Activated T-cell treated with anti-CD3 and anti-CD28 coated beads, Interleukin-2, amount 50 U/mL, for 4 hours (primary cell): ENCODE results near the gene UBR1. TPM values are rescaled to one million over a fixed set of nuclear protein-coding genes. Genes with fewer than 3 reads are reported as not detected.
"Not testable (repeated sequence)": the region's sequence is repeated elsewhere in the genome, so short reads cannot be mapped to it uniquely, and the experiment has no call there.

Experiments
- ATAC-seq, 2 donors: fragments of 200-7000 bp; cut with Tn5 transposase; one replicate each; pipeline ENCODE4 v1.10.0; 2021
- DNase-seq: peaks from one replicate; pipeline ENCODE4 v3.0.0-alpha.2; 2020
- H3K27me3 Mint-ChIP-seq: one replicate; pipeline ENCODE4 v1.8.0; 2021; ENCODE audit warnings: low read depth, mixed read lengths
- H3K36me3 Mint-ChIP-seq: one replicate; pipeline ENCODE4 v1.8.0; 2022; ENCODE audit warnings: mixed read lengths; ENCODE audit not compliant: insufficient read depth
- H3K4me1 Mint-ChIP-seq: one replicate; pipeline ENCODE4 v1.8.0; 2021; ENCODE audit warnings: low read depth, mixed read lengths
- H3K4me3 Mint-ChIP-seq: one replicate; pipeline ENCODE4 v1.8.0; 2021; ENCODE audit warnings: mild to moderate bottlenecking, moderate library complexity, mixed read lengths
- H3K9me3 Mint-ChIP-seq: one replicate; pipeline ENCODE4 v1.8.0; 2021; ENCODE audit warnings: mixed read lengths
- total RNA-seq, 3 donors: library from RNA; stranded (reverse); gene quantifications; one replicate each; pipeline ENCODE4 v1.2.1, GENCODE V29; 2021

Gene UBR1
- total RNA-seq, 3 donors from 2014 or later: 23.5 to 27.8 (median 24.8) TPM

GRCh38 chr15:42911058-42911592 lies 194.7 kb downstream of the UBR1 start:
- no peaks in the 10 kb centered on the region for H3K9me3 Mint-ChIP-seq
- H3K27me3 Mint-ChIP-seq: no peaks in the 10 kb centered on the region
- H3K36me3 Mint-ChIP-seq: peaks cover 5% of the 10 kb centered on the region
- ATAC-seq (no peak), DNase-seq (no peak)
- peaks cover 27% of the 10 kb centered on the region for H3K4me1 Mint-ChIP-seq
- no peak overlapping the region for H3K4me3 Mint-ChIP-seq

DNA sequence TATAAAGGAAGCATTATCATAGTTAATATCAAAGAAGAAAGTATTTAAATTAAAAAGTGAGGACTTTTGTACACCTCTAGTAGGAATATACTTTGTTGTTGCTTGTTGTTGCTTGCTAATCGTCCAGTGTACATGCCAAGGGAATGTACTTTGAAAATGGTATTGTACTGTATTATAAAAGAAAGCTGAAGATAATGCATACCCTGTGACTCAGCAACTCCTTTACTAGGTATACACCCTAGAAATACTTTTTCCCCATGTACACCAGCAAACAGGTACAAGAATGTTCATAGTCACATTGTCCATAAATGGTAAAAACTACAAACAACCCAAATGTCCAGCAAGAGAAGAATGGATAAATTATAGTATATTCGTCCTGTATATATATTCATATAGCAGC lies 197.3 kb downstream of the UBR1 start:
- ATAC-seq: no peak

GRCh38 chr15:42903388-42904324 lies 202.2 kb downstream of the UBR1 start:
- Mint-ChIP-seq H3K36me3 (peaks cover 5% of the 10 kb centered on the region), H3K4me3 (no peak overlapping the region), H3K9me3 (no peaks in the 10 kb centered on the region), H3K4me1 (peaks cover 15% of the 10 kb centered on the region), H3K27me3 (no peaks in the 10 kb centered on the region)
- ATAC-seq: no peak
- DNase-seq: no peak

More for the DNA sequence above, 197.3 kb downstream of the UBR1 start:
- DNase-seq: no peak
- peaks cover 5% of the 10 kb centered on the region for H3K36me3 Mint-ChIP-seq
- no peaks in the 10 kb centered on the region for H3K27me3 Mint-ChIP-seq
- H3K9me3 Mint-ChIP-seq: no peaks in the 10 kb centered on the region
- no peak overlapping the region for H3K4me3 Mint-ChIP-seq
- H3K4me1 Mint-ChIP-seq: peaks cover 19% of the 10 kb centered on the region

- not testable (repeated sequence) for ATAC-seq, H3K4me3 Mint-ChIP-seq, H3K9me3 Mint-ChIP-seq, DNase-seq, H3K4me1 Mint-ChIP-seq, H3K27me3 Mint-ChIP-seq
- H3K36me3 Mint-ChIP-seq: peaks cover 11% of the 10 kb centered on the region
These were observed 211.9 kb downstream of the UBR1 start for GRCh38 chr15:42893911-42894310.

Other genes starting within 250 kb of the UBR1 start
- 1 to 10 TPM; 5.9 to 7.7 (median 7.1) TPM for gene TTBK2, start 185.3 kb downstream of the UBR1 start, total RNA-seq
- 10 to 100 TPM in 1 of 3 donors, 1 to 10 TPM in 2; 7.9 to 10.5 (median 9.4) TPM for gene TMEM62, start 27.5 kb upstream of the UBR1 start, total RNA-seq
- 10 to 100 TPM; 34.9 to 35.9 (median 35.5) TPM for gene CCNDBP1, start 79.4 kb upstream of the UBR1 start, total RNA-seq
- not detected for gene EPB42, start 115.0 kb upstream of the UBR1 start, total RNA-seq
- gene TGM5, start 160.9 kb upstream of the UBR1 start, total RNA-seq: not detected
- gene TGM7, start 196.2 kb upstream of the UBR1 start, total RNA-seq: not detected
- gene LCMT2, start 224.5 kb upstream of the UBR1 start, total RNA-seq: 10 to 100 TPM; 10.9 to 14.6 (median 12.5) TPM